Naive B cell (primary cell): Measurements from ENCODE around the gene AEBP2. TPM values are rescaled to one million over a fixed set of nuclear protein-coding genes. Genes with fewer than 3 reads are reported as not detected.
"Not testable (repeated sequence)": the region's sequence is repeated elsewhere in the genome, so short reads cannot be mapped to it uniquely, and the experiment has no call there.

ENCODE experiments used
- ATAC-seq, 2 donors: fragments of 150-1000 bp; cut with Tn5 transposase; 2 replicates each; pipeline ENCODE4 v1.10.0; 2021; ENCODE audit warnings: low read depth in 2 of 2, mild to moderate bottlenecking in 2 of 2, moderate library complexity in 2 of 2
- DNase-seq: peaks from one replicate; pipeline ENCODE4 v3.0.0; 2022
- H3K27ac Mint-ChIP-seq, 6 donors: one replicate each; pipeline ENCODE4 v1.8.0; 2020 to 2022; ENCODE audit warnings: mild to moderate bottlenecking in 6 of 6, mixed read lengths in 6 of 6, moderate library complexity in 5 of 6, inconsistent platforms in 2 of 6
- H3K27me3 Mint-ChIP-seq, 3 donors: one replicate each; pipeline ENCODE4 v1.8.0; 2021 to 2022; ENCODE audit warnings: mixed read lengths in 3 of 3, mild to moderate bottlenecking in 1 of 3
- H3K36me3 Mint-ChIP-seq, 2 donors: one replicate each; pipeline ENCODE4 v1.8.0; 2020 to 2022; ENCODE audit warnings: mixed read lengths in 2 of 2, inconsistent platforms in 1 of 2, mild to moderate bottlenecking in 1 of 2
- H3K4me1 Mint-ChIP-seq, 3 donors: one replicate each; pipeline ENCODE4 v1.8.0; 2020 to 2022; ENCODE audit warnings: mixed read lengths in 3 of 3, inconsistent platforms in 1 of 3, mild to moderate bottlenecking in 1 of 3, moderate library complexity in 1 of 3
- H3K4me3 Mint-ChIP-seq, 8 donors: one replicate each; pipeline ENCODE4 v1.8.0; 2020 to 2022; ENCODE audit warnings: mild to moderate bottlenecking in 8 of 8, mixed read lengths in 8 of 8, moderate library complexity in 8 of 8, inconsistent platforms in 2 of 8
- H3K9me3 Mint-ChIP-seq, 7 donors: one replicate each; pipeline ENCODE4 v1.8.0; 2020 to 2022; ENCODE audit warnings: mixed read lengths in 7 of 7, mild to moderate bottlenecking in 5 of 7, inconsistent platforms in 2 of 7, moderate library complexity in 1 of 7
- polyA plus RNA-seq, 6 donors: library from polyadenylated mRNA; unstranded; fragments of 300-500 nt; fragmentation: Illumina TruSeq; gene quantifications; one replicate each; pipeline ENCODE4 v1.2.3, GENCODE V29; 2021; ENCODE audit warnings: low read depth in 6 of 6

The AEBP2 gene
- polyA plus RNA-seq, 6 donors from 2014 or later, result 3.9 to 14.9 (median 11.6) TPM

DNA sequence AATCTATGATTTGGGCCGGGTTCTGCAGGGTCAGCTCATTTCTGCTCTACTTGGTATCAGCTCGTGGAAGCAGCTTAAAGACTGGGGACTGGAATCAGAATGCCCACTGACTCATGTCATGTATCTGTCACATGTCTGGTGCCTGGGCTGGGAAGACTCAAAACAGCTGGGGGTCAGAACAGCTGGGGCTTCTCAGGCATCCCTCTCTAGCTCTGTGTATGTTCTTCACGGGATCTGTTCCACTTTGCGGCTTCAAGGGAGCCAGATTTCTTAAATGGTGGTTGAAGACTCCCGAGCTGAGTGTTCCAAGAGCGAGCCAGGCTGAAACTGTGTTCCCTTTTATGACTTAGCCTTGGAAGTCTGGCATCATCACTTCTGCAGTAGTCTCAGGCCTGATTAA lies 11.9 kb downstream of the AEBP2 start:
- Mint-ChIP-seq H3K36me3 (peaks cover 0 to 4% of the 10 kb centered on the region in 2 donors), H3K27me3 (no peaks in the 10 kb centered on the region), H3K4me3 (peak overlapping the region in 1 of 8 donors; percentile 11), H3K4me1 (peaks cover 28 to 81% (median 42%) of the 10 kb centered on the region in 3 donors), H3K9me3 (no peaks in the 10 kb centered on the region), H3K27ac (peak overlapping the region in 3 of 6 donors; percentile 36 to 53 (median 49))
- DNase-seq (no peak), ATAC-seq (no peak)

DNA sequence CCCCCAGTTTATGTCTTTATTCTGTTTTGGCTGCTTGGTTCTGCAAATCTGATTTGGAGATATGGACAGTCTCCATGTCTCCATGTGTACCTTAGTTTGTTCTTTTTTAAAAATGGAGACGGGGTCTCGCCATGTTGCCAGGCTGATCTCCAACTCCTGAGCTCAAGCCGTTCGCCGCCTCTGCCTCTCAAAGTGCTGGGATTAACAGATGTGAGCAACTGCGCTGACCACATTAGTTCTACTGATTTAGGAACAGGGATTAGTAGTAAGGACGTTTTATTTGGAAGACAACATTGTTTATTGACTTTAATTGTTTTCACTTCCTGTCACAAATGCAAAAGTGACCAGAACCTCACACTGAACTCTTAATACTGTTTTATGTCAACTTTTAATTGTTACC lies 14.7 kb downstream of the AEBP2 start:
- Mint-ChIP-seq H3K4me1 (peaks cover 38 to 79% (median 45%) of the 10 kb centered on the region in 3 donors), H3K36me3 (peaks cover 0 to 4% of the 10 kb centered on the region in 2 donors), H3K27me3 (no peaks in the 10 kb centered on the region), H3K4me3 (no peak overlapping the region), H3K27ac (peak overlapping the region in 3 of 6 donors; percentile 7 to 38 (median 8)), H3K9me3 (no peaks in the 10 kb centered on the region)
- DNase-seq, result no peak
- no peak for ATAC-seq

DNA sequence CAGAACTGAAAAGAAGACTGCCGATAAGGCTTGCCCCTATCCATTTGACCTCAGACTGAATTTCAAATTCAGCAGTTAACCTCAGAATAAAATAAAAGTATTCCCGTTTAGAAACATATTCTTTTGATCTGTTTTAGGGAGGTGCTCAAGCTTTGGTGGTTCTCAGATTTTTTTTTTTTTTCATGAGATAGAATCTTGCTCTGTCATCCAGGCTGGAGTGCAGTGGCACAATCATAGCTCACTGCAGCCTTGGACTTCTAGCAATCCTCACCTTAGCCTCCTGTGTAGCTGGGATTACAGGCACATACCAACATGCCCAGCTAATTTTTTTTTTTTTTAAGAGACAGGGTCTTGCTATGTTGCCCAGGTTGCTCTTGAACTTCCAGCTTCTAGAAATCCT lies 15.5 kb downstream of the AEBP2 start:
- H3K36me3 Mint-ChIP-seq, result peaks cover 0 to 4% of the 10 kb centered on the region in 2 donors
- H3K27ac Mint-ChIP-seq, result no peak overlapping the region
- no peaks in the 10 kb centered on the region for H3K9me3 Mint-ChIP-seq
- DNase-seq (no peak), ATAC-seq (no peak)
- peaks cover 33 to 79% (median 42%) of the 10 kb centered on the region in 3 donors for H3K4me1 Mint-ChIP-seq
- no peaks in the 10 kb centered on the region for H3K27me3 Mint-ChIP-seq
- no peak overlapping the region for H3K4me3 Mint-ChIP-seq

DNA sequence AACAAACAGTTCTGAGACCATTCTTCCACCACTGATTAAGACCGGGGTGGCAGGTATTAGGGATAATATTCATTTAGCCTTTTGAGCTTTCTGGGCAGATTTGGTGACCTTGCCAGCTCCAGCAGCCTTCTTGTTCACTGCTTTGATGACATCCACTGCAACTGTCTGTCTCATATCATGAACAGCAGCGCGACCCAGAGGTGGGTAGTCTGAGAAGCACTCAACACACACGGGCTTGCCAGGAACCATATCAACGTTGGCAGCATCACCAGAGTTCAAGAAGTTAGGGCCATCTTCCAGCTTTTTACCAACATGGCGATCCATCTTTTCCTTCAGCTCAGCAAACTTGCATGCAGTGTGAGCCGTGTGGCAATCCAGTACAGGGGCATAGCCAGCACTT lies 16.9 kb downstream of the AEBP2 start:
- ATAC-seq, result no peak
- peaks cover 31 to 74% (median 38%) of the 10 kb centered on the region in 3 donors for H3K4me1 Mint-ChIP-seq
- no peaks in the 10 kb centered on the region for H3K27me3 Mint-ChIP-seq
- H3K9me3 Mint-ChIP-seq, result no peaks in the 10 kb centered on the region
- H3K4me3 Mint-ChIP-seq, result peak overlapping the region in 1 of 8 donors; percentile 33
- H3K27ac Mint-ChIP-seq, result peak overlapping the region in 1 of 6 donors; percentile 23
- DNase-seq, result no peak
- H3K36me3 Mint-ChIP-seq, result peaks cover 0 to 4% of the 10 kb centered on the region in 2 donors

DNA sequence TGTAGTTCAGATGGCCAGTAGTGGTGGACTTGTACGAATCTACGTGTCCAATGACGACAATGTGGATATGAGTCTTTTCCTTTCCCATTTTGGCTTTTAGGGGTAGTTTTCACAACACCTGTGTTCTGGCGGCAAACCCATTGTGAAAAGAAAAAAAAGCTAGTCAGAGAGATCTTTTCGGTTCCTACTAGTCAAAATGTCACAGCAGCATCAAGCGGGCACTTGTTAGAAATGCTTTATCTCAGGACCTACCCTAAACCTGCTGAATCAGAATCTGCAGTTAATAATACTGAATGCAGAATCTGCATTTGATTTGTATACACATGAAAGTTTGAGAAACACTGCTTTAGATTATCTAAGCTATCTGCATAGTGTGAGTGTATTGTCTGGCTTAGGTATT lies 18.3 kb downstream of the AEBP2 start:
- H3K4me1 Mint-ChIP-seq, result peaks cover 32 to 76% (median 36%) of the 10 kb centered on the region in 3 donors
- H3K4me3 Mint-ChIP-seq, result no peak overlapping the region
- DNase-seq (no peak), ATAC-seq (no peak)
- peak overlapping the region in 1 of 6 donors; percentile 21 for H3K27ac Mint-ChIP-seq
- H3K9me3 Mint-ChIP-seq, result no peaks in the 10 kb centered on the region
- peaks cover 0 to under 1% of the 10 kb centered on the region in 2 donors for H3K36me3 Mint-ChIP-seq
- H3K27me3 Mint-ChIP-seq, result no peaks in the 10 kb centered on the region

DNA sequence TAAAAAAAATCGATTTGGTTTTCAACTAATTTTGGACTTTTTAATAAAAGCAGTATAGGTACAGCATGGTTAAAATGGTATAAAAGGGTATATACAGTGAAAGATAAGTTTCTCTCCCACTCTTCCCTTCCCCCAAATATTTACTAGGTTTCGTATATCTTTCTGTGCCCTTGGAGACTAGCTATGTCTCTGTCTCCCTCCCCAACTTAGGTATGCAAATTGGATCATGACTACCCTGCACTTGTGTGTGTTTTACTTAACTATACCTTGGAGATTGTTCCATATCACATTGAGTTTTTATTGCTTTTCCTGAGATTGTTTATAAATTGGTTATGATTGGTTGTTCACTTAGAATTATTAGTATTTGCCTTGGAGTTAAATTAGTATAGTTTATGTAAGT lies 19.4 kb downstream of the AEBP2 start:
- H3K27ac Mint-ChIP-seq, result peak overlapping the region in 1 of 6 donors; percentile 71
- H3K4me1 Mint-ChIP-seq, result peaks cover 32 to 66% (median 35%) of the 10 kb centered on the region in 3 donors
- no peaks in the 10 kb centered on the region for H3K36me3 Mint-ChIP-seq
- no peaks in the 10 kb centered on the region for H3K9me3 Mint-ChIP-seq
- DNase-seq (no peak), ATAC-seq (no peak)
- no peak overlapping the region for H3K4me3 Mint-ChIP-seq
- H3K27me3 Mint-ChIP-seq, result no peaks in the 10 kb centered on the region

DNA sequence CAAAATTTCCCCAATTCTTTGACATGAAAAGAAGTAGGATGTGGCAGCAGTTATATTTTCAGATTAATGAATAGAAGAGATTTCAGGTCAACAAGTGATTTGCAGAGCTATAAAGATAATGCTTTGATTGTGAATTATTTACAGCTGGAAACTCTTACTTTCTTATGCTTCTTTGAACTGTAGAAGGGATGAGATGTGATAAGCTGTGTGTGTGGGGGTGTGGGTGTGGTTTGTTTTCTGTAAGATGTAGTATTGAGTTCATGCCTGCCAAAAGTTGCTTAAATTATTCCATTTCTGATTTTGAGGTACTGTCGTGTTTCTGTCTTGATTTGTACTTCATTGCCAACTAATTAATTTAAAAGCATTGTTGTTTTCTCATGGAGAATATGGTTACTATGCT lies 22.7 kb downstream of the AEBP2 start:
- no peak for ATAC-seq
- peak overlapping the region in 3 of 6 donors; percentile 21 to 85 (median 51) for H3K27ac Mint-ChIP-seq
- no peak for DNase-seq
- H3K27me3 Mint-ChIP-seq, result no peaks in the 10 kb centered on the region
- H3K4me3 Mint-ChIP-seq, result no peak overlapping the region
- peaks cover 22 to 46% (median 33%) of the 10 kb centered on the region in 3 donors for H3K4me1 Mint-ChIP-seq
- peaks cover 8 to 10% of the 10 kb centered on the region in 2 donors for H3K36me3 Mint-ChIP-seq
- H3K9me3 Mint-ChIP-seq, result no peaks in the 10 kb centered on the region

DNA sequence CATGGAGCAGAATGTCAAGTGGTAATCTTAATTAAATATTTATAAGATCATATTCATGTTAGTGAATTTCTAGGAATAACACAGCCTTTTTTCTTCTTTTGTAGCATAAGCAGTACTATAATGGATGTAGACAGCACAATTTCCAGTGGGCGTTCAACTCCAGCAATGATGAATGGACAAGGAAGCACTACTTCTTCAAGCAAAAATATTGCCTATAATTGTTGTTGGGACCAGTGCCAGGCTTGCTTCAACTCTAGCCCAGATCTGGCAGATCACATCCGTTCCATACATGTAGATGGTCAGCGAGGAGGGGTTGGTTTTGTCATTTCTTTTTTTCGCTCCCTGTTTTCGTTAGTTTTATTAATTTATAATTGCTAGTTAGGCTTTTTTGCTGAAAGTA lies 23.1 kb downstream of the AEBP2 start:
- H3K27me3 Mint-ChIP-seq, result no peaks in the 10 kb centered on the region
- H3K36me3 Mint-ChIP-seq, result peaks cover 10% of the 10 kb centered on the region in 2 donors
- peaks cover 19 to 47% (median 32%) of the 10 kb centered on the region in 3 donors for H3K4me1 Mint-ChIP-seq
- no peak for ATAC-seq
- DNase-seq, result no peak
- no peaks in the 10 kb centered on the region for H3K9me3 Mint-ChIP-seq
- peak overlapping the region in 3 of 6 donors; percentile 4 to 54 (median 51) for H3K27ac Mint-ChIP-seq
- no peak overlapping the region for H3K4me3 Mint-ChIP-seq

DNA sequence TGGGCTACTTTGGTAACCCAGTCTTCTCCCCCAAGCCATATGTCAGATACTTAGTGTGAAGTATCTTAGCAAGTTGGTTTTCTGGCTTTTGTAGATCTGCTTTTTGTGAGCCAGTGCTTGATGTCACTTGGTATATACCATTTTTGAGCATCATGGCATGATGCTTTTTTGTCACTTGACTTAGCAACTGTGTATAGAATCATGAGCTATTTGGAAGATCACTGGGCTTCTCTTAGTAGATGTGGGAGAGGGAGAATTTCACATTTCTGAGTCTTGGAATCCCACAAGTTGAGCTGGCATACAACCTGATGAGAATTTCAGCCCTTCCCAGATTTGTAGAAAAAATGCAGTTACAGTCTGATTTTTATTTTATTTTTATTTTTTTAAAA lies 24.9 kb downstream of the AEBP2 start:
- H3K9me3 Mint-ChIP-seq, result no peaks in the 10 kb centered on the region
- no peak for ATAC-seq
- no peak overlapping the region for H3K27ac Mint-ChIP-seq
- H3K4me1 Mint-ChIP-seq, result peaks cover 4 to 32% (median 19%) of the 10 kb centered on the region in 3 donors
- no peak for DNase-seq
- peaks cover 10% of the 10 kb centered on the region in 2 donors for H3K36me3 Mint-ChIP-seq
- no peak overlapping the region for H3K4me3 Mint-ChIP-seq
- H3K27me3 Mint-ChIP-seq, result no peaks in the 10 kb centered on the region

DNA sequence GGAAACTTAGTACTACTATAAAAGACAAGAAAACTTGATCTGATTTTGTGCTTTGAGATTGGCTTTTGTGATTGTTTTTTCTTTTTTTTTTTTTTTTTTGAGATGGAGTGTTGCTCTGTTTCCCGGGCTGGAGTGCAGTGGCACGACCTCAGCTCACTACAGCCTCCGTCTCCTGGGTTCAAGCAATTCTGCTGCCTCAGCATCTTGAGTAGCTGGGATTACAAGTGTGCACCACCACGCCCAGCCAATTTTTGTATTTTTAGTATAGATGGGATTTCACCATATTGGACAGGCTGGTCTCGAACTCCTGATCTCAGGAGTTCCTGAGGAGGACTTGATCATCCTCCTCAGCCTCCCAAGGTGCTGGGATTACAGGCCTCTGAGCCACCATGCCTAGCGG lies 26.4 kb downstream of the AEBP2 start:
- DNase-seq, result no peak
- no peaks in the 10 kb centered on the region for H3K9me3 Mint-ChIP-seq
- peaks cover 4 to 27% (median 18%) of the 10 kb centered on the region in 3 donors for H3K4me1 Mint-ChIP-seq
- peaks cover 10% of the 10 kb centered on the region in 2 donors for H3K36me3 Mint-ChIP-seq
- no peak for ATAC-seq
- H3K27ac Mint-ChIP-seq, result peak overlapping the region in 2 of 6 donors; percentile 10 to 81
- no peak overlapping the region for H3K4me3 Mint-ChIP-seq
- no peaks in the 10 kb centered on the region for H3K27me3 Mint-ChIP-seq

DNA sequence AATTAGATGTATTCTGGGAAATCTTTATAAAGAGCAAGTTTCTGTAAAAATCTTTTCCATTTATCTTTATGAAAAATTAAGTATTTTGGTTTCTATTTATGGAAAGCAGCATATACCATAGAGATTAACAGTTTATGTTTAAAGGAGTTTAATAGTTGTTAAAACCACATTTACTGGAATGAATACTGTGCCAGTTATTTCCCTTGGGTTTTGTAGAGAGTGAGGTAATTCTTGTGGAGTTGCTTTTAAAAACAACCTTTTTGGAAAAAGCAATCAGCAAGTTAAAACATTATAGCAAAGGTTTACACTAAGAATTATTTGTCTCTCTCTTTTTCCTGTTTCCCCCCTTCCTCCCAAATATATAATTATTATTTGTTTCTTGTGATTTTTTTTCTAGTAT lies 34.9 kb downstream of the AEBP2 start:
- DNase-seq (no peak), ATAC-seq (no peak)
- no peak overlapping the region for H3K4me3 Mint-ChIP-seq
- no peak overlapping the region for H3K27ac Mint-ChIP-seq
- H3K36me3 Mint-ChIP-seq, result peaks cover 35 to 45% of the 10 kb centered on the region in 2 donors
- peaks cover 18 to 26% (median 20%) of the 10 kb centered on the region in 3 donors for H3K4me1 Mint-ChIP-seq
- peaks cover 0 to 6% (median 0%) of the 10 kb centered on the region in 7 donors for H3K9me3 Mint-ChIP-seq
- no peaks in the 10 kb centered on the region for H3K27me3 Mint-ChIP-seq

DNA sequence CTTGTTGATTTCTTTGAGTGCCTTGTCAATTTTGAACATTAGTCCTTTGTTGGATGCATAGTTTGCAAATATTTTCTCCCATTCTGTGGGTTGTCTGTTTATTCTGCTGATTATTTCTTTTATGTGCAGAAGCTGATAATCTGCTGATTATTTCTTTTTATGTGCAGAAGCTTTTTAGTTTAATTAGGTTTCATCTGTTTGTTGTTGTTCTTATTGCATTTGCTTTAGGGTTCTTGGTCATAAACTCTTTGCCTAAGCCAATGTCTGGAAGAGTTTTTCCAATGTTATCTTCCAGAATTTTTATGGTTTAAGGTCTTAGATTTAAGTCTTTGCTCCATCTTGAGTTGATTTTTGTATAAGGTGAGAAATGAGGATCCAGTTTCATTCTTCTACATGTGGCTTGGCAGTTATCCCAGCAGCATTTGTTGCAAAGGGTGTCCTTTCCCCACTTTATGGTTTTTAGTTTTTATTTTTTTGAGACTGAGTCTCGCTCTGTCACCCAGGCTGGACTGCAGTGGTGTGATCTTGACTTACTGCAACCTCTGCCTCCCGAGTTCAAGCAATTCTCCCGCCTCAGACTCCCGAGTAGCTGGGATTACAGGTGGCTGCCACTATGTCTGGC lies 36.7 kb downstream of the AEBP2 start:
- Mint-ChIP-seq H3K36me3 (peaks cover 51 to 54% of the 10 kb centered on the region in 2 donors), H3K4me1 (peaks cover 15 to 26% (median 18%) of the 10 kb centered on the region in 3 donors), H3K9me3 (peaks cover 0 to 21% (median 11%) of the 10 kb centered on the region in 7 donors), H3K27ac (peak overlapping the region in 1 of 6 donors; percentile 16)
- ATAC-seq, H3K27me3 Mint-ChIP-seq, H3K4me3 Mint-ChIP-seq, DNase-seq: not testable (repeated sequence)

DNA sequence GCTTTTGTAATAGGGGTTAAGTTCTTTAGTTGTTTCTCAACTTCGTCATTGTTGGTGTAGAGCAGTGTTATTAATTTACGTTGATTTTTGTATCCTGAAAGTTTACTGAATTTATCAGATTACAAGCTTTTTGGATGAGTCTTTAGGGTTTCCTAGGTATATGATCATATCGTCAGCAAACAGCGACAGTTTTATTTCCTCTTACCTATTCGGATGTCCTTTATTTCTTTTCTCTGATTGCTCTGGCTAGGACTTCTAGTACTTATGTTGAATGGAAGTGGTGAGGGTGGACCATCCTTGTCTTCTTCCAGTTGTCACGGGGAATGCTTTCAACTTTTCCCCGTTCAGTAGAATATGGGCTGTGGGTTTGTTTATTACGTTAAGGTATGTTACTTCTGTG lies 37.8 kb downstream of the AEBP2 start:
- ATAC-seq, result no peak
- DNase-seq, result no peak
- no peaks in the 10 kb centered on the region for H3K27me3 Mint-ChIP-seq
- no peak overlapping the region for H3K4me3 Mint-ChIP-seq
- H3K27ac Mint-ChIP-seq, result peak overlapping the region in 3 of 6 donors; percentile 13 to 80 (median 37)
- H3K4me1 Mint-ChIP-seq, result peaks cover 24 to 34% (median 25%) of the 10 kb centered on the region in 3 donors
- H3K36me3 Mint-ChIP-seq, result peaks cover 53 to 59% of the 10 kb centered on the region in 2 donors
- peaks cover 0 to 25% (median 16%) of the 10 kb centered on the region in 7 donors for H3K9me3 Mint-ChIP-seq

DNA sequence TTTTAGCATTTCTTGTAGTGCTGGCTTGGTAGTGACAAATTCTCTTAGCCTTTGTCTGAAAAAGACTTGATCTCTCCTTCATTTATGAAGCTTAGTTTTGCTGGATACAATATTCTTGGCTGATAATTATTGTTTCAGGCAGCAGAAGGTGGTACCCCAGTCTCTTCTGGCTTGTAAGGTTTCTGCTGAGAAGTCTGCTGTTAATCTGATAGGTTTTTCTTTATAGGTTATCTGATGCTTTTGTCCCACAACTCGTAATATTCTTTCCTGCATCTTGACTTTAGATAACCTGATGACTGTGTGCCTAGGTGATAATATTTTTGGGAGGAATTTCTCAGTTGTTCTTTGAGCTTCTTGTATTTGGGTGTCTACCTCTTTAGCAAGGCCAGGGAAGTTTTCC lies 41.2 kb downstream of the AEBP2 start:
- Mint-ChIP-seq H3K27me3 (no peaks in the 10 kb centered on the region), H3K36me3 (peaks cover 47 to 56% of the 10 kb centered on the region in 2 donors), H3K4me3 (no peak overlapping the region), H3K27ac (peak overlapping the region in 1 of 6 donors; percentile 39), H3K9me3 (peaks cover 0 to 25% (median 16%) of the 10 kb centered on the region in 7 donors), H3K4me1 (peaks cover 42 to 58% (median 47%) of the 10 kb centered on the region in 3 donors)
- no peak for DNase-seq
- no peak for ATAC-seq
